GM19372 (cell line): Measurements from ENCODE around the gene PSMB1.

Source experiments
- ATAC-seq: cut with Tn5 transposase; IDR thresholded peaks from one replicate; pipeline ENCODE4 v1.9.1; 2021; ENCODE audit warnings: mild to moderate bottlenecking, low read depth, moderate library complexity; ENCODE audit not compliant: unreplicated experiment

The PSMB1 gene

DNA sequence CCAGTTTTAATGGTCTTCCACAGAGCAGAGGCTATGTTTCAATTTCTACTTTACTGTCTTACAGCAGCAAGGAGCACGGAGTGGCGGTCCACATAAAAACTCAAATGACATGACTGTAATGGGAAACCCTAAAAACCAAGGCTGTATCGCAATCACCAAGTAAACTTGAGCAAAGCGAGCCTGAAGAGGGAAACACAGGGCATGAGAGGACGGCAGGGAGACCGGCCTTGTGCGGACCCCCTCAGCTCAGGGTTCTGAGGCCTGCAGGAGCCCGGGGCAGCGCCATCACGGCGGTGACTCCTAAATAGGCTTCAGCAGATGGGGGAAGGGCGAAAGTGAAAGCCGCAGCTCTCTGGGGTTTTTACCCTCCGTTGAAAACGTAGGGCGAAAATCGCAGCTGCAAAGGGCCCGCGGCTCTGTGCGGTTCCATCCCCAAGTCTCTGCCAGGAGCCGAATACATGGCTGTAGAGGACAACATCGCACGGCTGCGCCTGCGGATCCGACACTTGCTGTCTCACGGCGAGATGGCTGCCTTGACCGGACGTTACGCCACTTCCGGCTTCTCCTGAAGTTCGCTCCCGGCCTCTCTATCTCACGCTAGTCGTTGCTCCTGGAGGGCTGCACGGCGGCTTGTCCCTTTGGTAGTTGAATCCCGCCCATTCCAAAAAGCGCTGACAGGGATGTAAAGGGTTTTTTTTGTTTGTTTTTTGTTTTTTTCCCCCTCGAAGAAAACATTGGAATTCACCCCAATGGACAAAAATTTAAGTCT lies at the start of gene PSMB1:
PSMB1 (minus strand) TSS at position 543 of the 769 bp plus-strand sequence; CDS start at position 478, 65 bp downstream.
- peak; percentile 44 for ATAC-seq

GRCh38 chr6:170597278-170597677 lies 44.2 kb upstream of the PSMB1 start:
- no peak for ATAC-seq

DNA sequence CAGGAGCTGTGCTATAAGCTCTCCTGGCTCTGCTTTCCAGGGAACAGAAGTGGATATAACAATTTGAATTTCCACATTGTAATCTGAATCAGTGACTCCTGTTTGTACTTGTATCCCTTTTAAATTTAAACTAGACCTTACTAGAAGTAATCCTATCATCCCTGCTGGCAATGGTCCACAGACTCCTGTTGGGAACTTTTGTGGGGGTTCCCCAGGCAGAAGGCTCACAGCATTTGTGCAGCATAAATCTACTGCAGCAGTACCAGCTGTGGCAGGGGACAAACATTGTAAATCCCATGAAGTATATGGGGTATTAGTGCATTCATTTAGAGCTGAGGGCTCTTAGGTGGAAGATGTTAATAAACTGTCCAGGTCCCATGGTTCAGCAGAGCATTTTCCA lies 43.3 kb upstream of the PSMB1 start:
- no peak for ATAC-seq

DNA sequence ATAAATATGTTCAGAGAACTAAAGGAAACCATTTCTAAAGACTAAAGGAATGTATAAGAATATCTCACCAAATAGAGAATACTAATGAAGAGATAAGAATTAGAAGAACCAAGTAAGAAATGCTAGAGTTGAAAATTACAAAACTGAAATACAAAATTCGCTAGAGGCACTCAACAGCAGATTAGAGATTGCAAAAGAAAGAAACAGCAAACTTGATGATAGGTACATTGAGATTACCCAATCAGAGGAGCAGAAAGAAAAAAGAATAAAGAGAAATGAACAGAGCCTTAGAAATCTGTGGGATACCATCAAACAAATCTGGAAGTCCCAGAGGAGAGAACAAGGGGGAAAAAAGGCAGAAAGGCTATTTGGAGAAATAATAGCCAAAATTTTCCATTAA lies 37.6 kb upstream of the PSMB1 start:
- ATAC-seq = no peak

DNA sequence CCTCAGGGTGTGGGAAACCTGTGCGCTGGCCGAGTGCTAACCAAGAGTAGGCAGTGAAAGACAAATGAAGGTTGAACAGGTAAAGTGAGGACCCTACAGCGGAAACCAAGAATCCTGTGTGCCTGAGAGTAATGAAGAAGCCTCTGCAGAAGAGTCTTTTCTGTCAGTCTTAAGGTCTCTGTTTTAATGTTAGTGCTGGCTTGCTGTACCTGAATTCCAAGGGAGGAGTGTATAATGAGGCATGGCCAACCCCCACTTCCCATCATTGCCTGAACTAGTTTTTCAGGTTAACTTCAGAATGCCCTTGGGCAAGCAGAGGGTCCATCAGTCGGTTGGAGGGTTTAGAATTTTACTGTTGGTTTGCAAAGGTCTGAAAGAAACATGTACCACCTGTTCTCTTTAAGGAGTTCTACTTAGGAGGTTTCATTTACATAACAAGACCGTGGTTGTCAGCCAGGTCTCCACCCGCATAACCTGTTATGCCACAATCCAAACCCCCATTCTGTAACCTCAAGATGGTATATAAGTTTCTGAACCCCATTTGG lies 31.9 kb upstream of the PSMB1 start:
- peak; percentile 31 for ATAC-seq

GRCh38 chr6:170584181-170584953 lies 31.3 kb upstream of the PSMB1 start, which contains the start of gene PDCD2:
TSS of gene PDCD2 (minus strand) at chr6:170584637. CDS start at chr6:170584581, 56 bp downstream.
- ATAC-seq = peak; percentile 98

- ATAC-seq = no peak
These were observed 30.7 kb upstream of the PSMB1 start for GRCh38 chr6:170583756-170584180.

GRCh38 chr6:170578909-170579308 lies 25.8 kb upstream of the PSMB1 start:
- ATAC-seq = no peak

DNA sequence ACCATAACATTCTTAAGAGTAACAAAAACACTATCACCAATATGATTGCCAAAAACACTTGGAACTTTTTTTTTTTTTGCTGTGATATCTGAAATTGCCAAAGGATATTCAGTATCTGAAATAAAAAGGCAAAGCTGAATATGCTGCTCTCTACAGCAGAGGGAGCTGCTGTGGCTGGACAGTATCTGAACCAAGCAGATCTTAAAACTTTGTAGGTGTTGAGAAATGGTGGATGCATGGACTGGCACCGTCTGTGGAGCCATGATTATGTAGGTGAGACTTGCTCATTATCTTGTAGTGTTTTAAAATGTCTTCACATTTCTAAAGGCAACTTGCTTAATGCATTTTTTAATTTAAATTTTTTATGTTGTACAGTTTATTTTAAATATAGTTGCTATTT lies 22.1 kb upstream of the PSMB1 start:
- ATAC-seq = no peak

DNA sequence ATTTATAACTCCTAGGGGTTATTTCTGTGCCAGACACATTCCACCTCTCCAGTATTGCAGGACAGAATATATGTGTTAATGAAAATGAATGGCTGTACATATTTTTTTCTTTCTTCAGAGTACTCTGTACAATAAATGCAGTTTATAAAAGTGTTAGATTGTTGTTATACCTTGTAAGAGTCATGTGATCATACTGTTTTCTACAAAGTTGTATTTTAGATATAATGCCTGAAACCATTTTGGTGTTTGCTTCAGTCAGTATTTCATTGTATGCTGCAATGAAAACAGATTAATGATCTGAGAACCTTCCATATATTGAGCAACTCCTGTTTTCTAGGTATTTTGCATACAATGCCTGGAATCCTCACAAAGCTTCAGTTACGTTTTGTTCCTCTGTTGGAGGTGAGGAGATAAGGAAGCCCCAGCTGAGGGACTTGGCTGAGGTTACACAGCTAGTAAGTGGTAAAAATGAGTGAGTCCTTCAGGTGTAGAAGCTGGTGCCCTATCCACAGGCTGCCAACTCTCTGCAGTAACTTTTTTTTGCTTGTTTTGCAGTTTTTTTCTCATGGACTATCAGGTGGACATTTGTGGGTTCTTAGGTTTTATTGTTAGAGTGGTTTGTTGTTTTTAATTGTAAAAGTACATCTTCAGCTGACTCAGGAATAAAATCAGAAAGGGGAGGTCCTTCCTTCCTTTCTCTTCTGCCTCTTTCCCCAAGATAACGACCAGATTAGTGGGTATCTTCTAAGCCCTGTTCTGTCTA lies 19.8 kb upstream of the PSMB1 start:
- no peak for ATAC-seq

GRCh38 chr6:170564936-170565530 lies 11.9 kb upstream of the PSMB1 start:
- no peak for ATAC-seq

GRCh38 chr6:170561555-170561954 lies 8.4 kb upstream of the PSMB1 start:
- no peak for ATAC-seq

DNA sequence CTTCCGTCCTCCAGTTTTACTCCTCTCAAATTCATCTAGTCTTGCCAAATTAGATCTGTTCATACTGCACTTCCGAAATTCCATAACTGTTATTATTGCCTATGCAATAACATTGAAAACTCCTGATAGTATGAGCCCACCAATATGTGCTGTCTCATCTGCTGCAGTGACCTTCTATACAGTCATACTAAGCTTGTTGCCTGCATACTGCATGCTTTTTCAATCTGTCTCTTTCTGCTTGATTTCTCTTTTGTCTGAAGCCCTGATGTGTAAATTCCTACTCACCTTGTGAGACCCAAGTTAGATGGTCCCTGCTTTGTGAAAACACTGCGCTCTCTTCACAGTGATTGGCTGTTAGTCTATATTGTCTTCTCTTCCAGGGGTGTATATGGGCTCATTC lies 2.2 kb upstream of the PSMB1 start:
- no peak for ATAC-seq

DNA sequence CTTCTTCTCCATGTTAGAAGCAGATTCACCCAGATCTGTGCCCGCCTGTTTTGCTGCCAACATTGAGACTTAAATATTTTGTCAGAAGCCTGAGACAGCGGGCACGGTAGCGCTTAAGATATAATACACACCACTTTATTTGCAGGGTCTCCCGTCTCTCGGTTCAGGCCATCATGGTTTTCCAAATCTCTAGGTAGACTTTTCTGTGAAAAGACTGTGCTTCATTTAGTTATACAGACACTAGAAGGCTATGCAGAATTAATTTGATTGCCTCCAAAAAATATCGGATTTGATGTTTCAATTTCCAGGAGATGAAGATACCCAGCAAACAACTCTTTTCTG lies 1.7 kb upstream of the PSMB1 start:
- ATAC-seq = no peak

DNA sequence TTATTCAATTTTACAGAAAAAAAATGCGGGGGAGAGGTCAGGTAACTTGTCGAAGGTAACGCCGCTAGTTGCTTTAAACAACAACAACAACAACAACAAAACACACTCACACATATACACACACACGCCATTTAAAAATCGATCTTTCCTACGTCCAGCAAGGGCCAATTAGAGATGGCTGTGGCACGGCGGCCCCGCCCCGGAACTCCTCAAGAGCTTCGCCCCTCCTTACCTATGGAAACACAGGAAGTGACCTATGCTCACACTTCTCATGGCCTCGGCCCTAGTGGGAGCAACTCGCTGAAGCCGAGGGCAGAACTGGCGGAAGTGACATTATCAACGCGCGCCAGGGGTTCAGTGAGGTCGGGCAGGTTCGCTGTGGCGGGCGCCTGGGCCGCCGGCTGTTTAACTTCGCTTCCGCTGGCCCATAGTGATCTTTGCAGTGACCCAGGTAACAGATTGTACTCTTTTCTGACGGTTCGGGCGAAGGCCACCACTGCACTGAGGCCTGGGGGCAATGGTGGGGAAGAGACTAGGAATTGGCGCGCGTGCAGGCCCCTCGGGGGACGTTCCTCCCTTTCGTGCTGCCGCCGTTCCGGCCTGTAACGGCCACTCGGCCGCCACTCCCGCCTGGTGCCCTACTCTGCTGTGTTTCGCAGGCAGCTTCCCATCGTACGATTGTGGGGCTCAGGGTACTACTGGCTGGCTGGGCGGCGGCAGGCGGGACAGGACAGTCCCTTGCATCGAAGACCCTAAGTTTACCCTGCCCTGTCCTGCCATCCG lies 1.1 kb upstream of the PSMB1 start, which contains the start of gene TBP:
TBP (plus strand) TSS at position 357 of the 783 bp plus-strand sequence. CDS start 2,661 bp downstream, outside the sequence.
- peak; percentile 95 for ATAC-seq

DNA sequence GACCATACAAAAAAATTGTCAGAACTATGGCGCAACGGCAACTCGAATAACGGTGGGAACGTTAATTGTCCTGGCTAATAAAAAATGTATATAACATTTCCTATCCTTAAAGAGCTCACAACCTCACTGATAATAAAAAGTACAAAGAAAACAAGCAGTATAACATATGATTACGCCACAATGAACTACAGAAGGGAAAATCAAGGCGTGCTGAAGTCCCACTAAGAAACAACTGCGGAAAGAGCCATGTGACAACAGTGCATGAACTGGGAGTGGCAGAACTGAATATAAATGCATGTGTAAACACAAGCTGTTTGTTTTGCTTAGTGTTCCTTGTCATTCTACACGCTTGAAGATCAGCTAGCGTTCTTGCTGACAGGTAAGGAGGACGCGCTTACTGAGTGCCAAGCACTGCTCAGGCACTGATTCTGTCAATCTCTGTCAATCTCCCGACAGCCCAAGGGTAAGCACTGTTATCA lies 466 bp upstream of the PSMB1 start:
- ATAC-seq = peak; percentile 29

DNA sequence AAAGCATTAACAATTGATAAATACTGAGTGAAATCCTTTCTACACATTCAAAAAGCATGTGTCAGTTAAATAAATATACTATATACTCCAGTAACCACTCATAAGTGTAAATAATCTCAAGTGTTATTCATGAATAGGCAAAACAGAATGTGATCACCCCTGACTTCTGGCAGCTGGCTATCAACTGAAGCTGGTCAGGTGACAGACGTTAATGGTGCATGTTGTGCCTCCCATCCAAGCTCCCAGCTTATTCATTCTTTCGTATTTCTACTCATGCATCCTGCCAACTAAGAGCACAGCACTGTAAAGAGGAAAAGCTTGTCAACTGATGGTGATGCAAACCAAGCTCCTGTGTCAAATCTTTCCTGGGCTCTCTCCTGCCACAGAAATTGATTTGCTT lies 7.7 kb downstream of the PSMB1 start:
- ATAC-seq = no peak

DNA sequence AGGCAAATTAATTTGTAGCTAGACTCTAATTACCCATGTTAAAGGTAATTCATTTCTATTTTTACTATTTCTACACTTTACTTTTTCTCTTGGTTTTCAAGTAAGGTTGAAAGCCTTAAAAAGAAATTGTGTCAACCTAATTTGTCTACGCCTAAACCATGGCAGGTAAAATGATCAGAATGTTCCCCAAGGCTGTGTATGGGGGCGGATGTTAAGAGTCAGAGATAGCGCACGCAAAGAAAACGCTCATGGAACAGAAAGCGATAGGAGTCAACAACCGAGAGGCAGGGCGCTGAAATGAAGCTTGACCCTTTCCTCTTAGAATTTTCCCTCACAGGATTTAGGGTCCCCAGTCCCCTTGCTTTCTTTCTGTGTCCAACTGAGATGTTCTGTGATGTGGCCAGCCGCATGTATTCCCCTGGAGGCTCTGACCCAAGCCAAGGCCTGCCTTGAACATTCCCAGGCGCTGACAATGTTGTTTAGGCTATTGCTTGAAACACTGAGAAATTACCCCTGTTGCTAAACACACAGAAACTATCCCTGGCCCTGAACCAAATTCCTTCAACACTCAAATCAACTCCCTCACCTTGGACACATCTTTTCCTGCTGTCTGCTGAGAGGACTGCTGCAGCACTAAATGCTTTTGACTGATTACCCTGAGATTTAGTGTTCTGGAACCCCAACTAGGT lies 10.9 kb downstream of the PSMB1 start:
- ATAC-seq = no peak

DNA sequence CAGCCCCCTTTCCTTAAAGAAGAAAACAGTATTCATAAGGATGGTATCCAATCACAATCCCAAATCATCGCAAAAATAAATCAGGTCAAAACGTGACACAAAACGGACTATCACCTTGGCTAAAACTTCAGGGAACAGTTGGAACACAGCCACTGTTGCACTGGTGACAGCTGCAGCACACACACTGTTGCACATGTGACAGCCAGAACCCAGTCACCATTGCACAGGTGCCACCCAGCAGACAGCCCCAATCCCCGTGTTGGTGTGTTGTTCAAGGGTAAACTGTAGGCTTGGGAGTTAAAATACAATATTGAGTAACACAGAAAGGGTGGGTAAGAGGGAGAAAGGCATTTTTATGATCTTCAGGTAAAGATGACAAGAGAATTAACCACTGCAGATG lies 15.8 kb downstream of the PSMB1 start:
- ATAC-seq = no peak
